Upper lobe of right lung (tissue), 1 donor: Measurements from ENCODE around the gene RPS27L. TPM values are rescaled to one million over a fixed set of nuclear protein-coding genes. Genes with fewer than 3 reads are reported as not detected.

ENCODE experiments used
- ATAC-seq: fragments of 200-7000 bp; cut with Tn5 transposase; one replicate; pipeline ENCODE4 v1.9.1; 2020; ENCODE audit warnings: mild to moderate bottlenecking, moderate library complexity
- DNase-seq: peaks from one replicate; pipeline ENCODE4 v3.0.0-alpha.2; 2020
- H3K27ac ChIP-seq: fragments of 200-600 bp; one replicate; pipeline ENCODE4 v1.8.0; 2022
- H3K27me3 ChIP-seq: fragments of 200-600 bp; one replicate; pipeline ENCODE4 v1.8.0; 2022; ENCODE audit warnings: mild to moderate bottlenecking
- H3K36me3 ChIP-seq: fragments of 200-600 bp; one replicate; pipeline ENCODE4 v1.8.0; 2022
- H3K4me1 ChIP-seq: fragments of 200-600 bp; one replicate; pipeline ENCODE4 v1.8.0; 2022
- H3K4me3 ChIP-seq: fragments of 200-600 bp; one replicate; pipeline ENCODE4 v1.8.0; 2022; ENCODE audit warnings: mild to moderate bottlenecking
- H3K9me3 ChIP-seq: fragments of 200-600 bp; one replicate; pipeline ENCODE4 v1.8.0; 2022
- CTCF ChIP-seq: fragments of 200-600 bp; IDR thresholded peaks from one replicate; pipeline ENCODE4 v1.8.0; 2022; ENCODE audit warnings: antibody characterized with exemption
- intact Hi-C: fragments of 100-400 bp; cut with DNase I; formaldehyde crosslinking; loops from one replicate; pipeline ENCODE4 v1.11.0; 2022
- total RNA-seq: library from RNA; stranded (reverse); fragmentation: NEBNext Ultra II Directional; extraction: Animal tissue kit (Norgen Biotek cat#: 25700); gene quantifications from one replicate; pipeline ENCODE4 v1.2.1, GENCODE V29; 2021
- donor health status: DM: no; HTN: yes; CAD: no; lungs with severe emphysema.

The RPS27L gene
- total RNA-seq, 1 donor from 2014 or later = 196 TPM

- Histone ChIP-seq H3K4me3 (no peak overlapping the region), H3K9me3 (no peaks in the 10 kb centered on the region), H3K27me3 (no peaks in the 10 kb centered on the region), H3K4me1 (peaks cover 7% of the 10 kb centered on the region), H3K27ac (no peak overlapping the region), H3K36me3 (no peaks in the 10 kb centered on the region)
- DNase-seq = no peak
- intact Hi-C loops = loop anchor here (10.0 kb wide), 1 partner anchor 105 kb away; the partner anchor contains the start of gene APH1B
- no peak for TF ChIP-seq CTCF
- no peak for ATAC-seq
Measured at GRCh38 chr15:63169788-63170187, 12.5 kb upstream of the RPS27L start.

DNA sequence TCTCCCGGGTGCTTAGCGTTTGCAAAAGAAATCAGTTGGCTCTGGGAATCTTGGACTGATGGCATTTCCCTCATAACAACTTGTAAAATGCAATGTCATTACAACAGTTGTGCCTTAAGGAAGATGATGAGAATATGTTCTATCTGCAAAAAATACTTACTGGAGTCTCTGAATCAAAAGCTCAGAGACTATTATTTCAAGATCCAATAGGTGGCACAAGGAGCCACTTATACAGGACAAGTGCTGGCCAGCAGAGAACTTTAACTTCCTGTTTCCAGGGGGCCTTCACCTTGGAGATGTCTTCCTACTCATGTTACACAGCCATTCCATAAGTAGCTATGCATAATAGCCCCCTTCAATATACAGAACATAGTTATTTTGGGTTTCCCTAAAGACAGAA lies 8.9 kb upstream of the RPS27L start:
- ATAC-seq = peak; percentile 69
- intact Hi-C loops = loop anchor here (10.0 kb wide), 1 partner anchor 109 kb away; the partner anchor contains the start of gene APH1B

DNA sequence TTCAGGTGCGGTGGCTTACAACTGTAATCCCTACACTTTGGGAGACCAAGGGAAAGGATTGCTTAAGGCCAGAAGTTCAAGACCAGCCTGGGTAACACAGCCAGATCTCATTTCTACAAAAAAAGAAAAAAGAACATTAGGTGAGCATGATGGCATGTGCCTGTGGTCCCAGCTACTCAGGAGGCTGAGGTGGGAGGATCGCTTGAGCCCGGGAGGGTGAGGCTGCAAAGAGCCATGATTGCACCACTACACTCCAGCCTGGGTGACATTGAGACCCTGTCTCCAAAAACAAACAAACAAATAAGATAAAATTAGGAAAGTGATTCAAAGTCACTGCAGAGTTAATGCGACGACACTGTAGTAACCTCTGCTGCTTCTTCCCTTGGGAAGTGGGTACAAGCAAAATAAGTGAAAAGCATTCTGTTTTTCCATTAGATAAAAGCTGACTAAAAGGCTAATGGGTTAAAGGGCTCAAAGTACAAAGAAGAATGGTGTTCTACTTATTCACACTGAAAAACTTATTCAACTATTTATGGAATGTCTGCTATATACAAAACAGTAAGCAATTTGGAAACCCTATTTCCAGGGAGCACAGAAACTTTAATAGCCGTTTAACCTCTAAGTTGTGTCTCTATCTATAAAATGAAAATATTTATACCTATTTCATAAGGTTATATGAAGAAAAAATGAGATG lies 8.0 kb upstream of the RPS27L start:
- no peak for DNase-seq
- Histone ChIP-seq H3K36me3 (no peaks in the 10 kb centered on the region), H3K4me1 (peaks cover 7% of the 10 kb centered on the region), H3K27ac (no peak overlapping the region), H3K9me3 (no peaks in the 10 kb centered on the region), H3K4me3 (no peak overlapping the region), H3K27me3 (no peaks in the 10 kb centered on the region)
- ATAC-seq = no peak
- intact Hi-C loops = loop anchor here (10.0 kb wide), 1 partner anchor 109 kb away; the partner anchor contains the start of gene APH1B
- TF ChIP-seq CTCF = no peak

More for the DNA sequence above, 8.9 kb upstream of the RPS27L start:
- H3K36me3 ChIP-seq = no peaks in the 10 kb centered on the region
- peak; percentile 25 for TF ChIP-seq CTCF
- DNase-seq = no peak
- H3K4me1 ChIP-seq = peaks cover 7% of the 10 kb centered on the region
- H3K27me3 ChIP-seq = no peaks in the 10 kb centered on the region
- no peaks in the 10 kb centered on the region for H3K9me3 ChIP-seq
- H3K27ac ChIP-seq = no peak overlapping the region
- H3K4me3 ChIP-seq = no peak overlapping the region

DNA sequence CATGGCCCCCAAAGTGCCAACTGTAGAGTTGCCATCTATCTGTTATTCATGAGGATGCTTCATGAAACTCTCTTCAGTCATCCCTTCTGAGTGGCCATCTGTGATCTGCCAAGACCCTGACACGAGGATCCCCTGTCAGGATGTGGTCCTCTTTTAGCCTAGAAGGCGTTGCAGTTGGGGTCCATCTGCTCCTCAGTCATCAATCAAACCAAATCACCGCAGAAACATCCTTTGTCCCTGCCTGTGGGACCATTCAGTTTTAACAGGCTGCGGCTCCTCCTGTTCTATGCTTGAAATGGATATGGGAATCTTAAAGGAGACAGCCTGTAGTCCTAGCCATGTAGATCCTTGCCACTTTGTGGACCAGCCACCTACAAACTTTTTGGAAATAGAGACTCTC lies 5.9 kb upstream of the RPS27L start:
- DNase-seq (no peak), ATAC-seq (no peak)
- H3K27ac ChIP-seq = no peak overlapping the region
- H3K27me3 ChIP-seq = no peaks in the 10 kb centered on the region
- no peak overlapping the region for H3K4me3 ChIP-seq
- H3K36me3 ChIP-seq = no peaks in the 10 kb centered on the region
- intact Hi-C loops = loop anchor here (10.0 kb wide), 1 partner anchor 112 kb away; the partner anchor contains the start of gene APH1B
- peaks cover 7% of the 10 kb centered on the region for H3K4me1 ChIP-seq
- TF ChIP-seq CTCF = no peak
- no peaks in the 10 kb centered on the region for H3K9me3 ChIP-seq

GRCh38 chr15:63160638-63161037 lies 3.4 kb upstream of the RPS27L start:
- Histone ChIP-seq H3K36me3 (no peaks in the 10 kb centered on the region), H3K9me3 (no peaks in the 10 kb centered on the region), H3K4me1 (peaks cover 7% of the 10 kb centered on the region), H3K27me3 (no peaks in the 10 kb centered on the region), H3K4me3 (no peak overlapping the region), H3K27ac (no peak overlapping the region)
- ATAC-seq = no peak
- TF ChIP-seq CTCF = no peak
- intact Hi-C loops = loop anchor here (10.0 kb wide), 1 partner anchor 114 kb away; the partner anchor contains the start of gene APH1B
- no peak for DNase-seq
